ENCODE results near the gene TMC4. TPM values are rescaled to one million over a fixed set of nuclear protein-coding genes. Genes with fewer than 3 reads are reported as not detected.
A peak's percentile ranks its signal among the peaks of the same experiment; 100 is the strongest.
"Not testable (repeated sequence)": the region's sequence is repeated elsewhere in the genome, so short reads cannot be mapped to it uniquely, and the experiment has no call there.

Gene TMC4, protein sequence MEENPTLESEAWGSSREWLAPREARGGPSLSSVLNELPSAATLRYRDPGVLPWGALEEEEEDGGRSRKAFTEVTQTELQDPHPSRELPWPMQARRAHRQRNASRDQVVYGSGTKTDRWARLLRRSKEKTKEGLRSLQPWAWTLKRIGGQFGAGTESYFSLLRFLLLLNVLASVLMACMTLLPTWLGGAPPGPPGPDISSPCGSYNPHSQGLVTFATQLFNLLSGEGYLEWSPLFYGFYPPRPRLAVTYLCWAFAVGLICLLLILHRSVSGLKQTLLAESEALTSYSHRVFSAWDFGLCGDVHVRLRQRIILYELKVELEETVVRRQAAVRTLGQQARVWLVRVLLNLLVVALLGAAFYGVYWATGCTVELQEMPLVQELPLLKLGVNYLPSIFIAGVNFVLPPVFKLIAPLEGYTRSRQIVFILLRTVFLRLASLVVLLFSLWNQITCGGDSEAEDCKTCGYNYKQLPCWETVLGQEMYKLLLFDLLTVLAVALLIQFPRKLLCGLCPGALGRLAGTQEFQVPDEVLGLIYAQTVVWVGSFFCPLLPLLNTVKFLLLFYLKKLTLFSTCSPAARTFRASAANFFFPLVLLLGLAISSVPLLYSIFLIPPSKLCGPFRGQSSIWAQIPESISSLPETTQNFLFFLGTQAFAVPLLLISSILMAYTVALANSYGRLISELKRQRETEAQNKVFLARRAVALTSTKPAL
- total RNA-seq, result 1.0 TPM

DNA sequence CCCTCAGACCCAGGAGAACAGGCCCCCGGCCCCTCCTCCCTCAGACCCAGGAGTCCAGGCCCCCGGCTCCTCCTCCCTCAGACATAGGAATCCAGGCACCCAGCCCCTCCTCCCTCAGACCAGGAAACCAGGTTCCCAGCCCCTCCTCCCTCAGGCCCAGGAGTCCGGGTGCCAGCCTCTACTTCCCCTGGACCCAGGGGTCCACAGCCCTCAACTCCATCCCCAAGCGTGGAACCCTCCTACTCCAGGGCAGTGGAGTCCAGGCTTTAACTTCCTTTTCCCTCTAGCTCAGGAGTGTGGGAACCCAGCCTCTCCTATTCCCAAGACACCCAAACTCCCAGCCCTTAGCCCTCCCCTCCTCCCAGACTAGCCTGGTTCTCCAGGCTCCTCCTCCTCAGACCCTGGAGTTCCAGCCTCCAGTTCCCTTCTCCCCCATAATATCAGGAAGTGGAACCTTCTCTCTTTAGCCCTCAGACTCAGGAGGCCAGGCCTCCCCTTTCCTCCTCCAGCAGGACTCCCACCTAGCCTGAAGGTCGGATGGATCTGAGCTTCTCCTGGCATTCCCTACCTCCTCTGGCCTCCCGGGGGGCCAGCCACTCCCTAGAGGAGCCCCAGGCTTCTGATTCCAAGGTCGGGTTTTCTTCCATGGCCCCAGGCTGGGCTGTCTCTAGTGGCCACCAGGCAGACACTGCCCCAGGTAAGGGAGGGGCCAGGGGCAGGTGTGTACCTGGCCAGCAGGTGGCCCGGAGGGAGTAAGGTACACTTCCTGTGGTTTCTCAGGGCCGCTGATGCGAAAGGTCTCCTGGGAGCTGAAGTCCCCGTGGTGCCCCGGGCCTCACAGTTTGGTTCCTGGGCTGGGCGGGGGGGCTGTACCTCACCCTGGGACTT, at the start of gene TMC4:
TSS of gene TMC4 (minus strand) at position 690 of the 888 bp plus-strand sequence. CDS start at position 647, 43 bp downstream.
- Histone ChIP-seq H3K36me3 (ENCODE audit: control insufficient read depth in 3 of 3, insufficient read depth in 3 of 3, low read length in 3 of 3) (peaks cover 0 to 2% (median 0%) of the 10 kb centered on the region in 3 donors), H3K9ac (ENCODE audit: low read depth in 1 of 3, low read length in 3 of 3) (peak within 1 kb of the TSS in 1 of 3 donors; percentile 60), H3K4me3 (ENCODE audit: low read length in 3 of 3) (no peak within 1 kb of the TSS), H3K27ac (ENCODE audit: low read depth, low read length) (peak within 1 kb of the TSS; percentile 50), H3K9me3 (ENCODE audit: control insufficient read depth in 3 of 3, low read length in 3 of 3) (no peaks in the 10 kb centered on the region), H3K4me1 (ENCODE audit: control insufficient read depth in 3 of 3, insufficient read depth in 3 of 3, low read length in 3 of 3) (peaks cover 0 to 4% (median 3%) of the 10 kb centered on the region in 3 donors), H3K27me3 (ENCODE audit: control insufficient read depth in 3 of 3, insufficient read depth in 3 of 3, low read length in 3 of 3) (peaks cover 8 to 27% (median 12%) of the 10 kb centered on the region in 3 donors)

DNA sequence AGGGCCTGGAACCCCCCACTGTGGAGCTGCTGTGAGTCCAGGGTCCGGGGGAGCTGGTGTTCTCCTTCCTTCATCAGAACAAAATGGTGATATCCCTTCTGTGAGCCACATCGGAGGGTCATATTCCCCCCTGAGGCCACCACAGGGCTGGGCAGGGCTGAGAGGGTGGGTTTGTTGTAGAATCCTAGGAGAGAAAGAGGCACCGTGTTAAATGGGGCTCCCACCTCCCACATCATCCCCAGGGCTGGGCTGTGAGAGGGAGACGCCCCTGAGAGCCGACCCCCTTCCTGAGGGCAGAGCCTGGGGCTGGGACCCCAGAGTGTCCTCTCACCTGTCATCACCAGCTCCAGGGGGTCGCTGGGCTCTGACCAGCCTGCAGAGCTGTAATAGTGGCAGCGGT, 49.0 kb upstream of the TMC4 start:
- not testable (repeated sequence) for H3K36me3 ChIP-seq (ENCODE audit: control insufficient read depth in 3 of 3, insufficient read depth in 3 of 3, low read length in 3 of 3); H3K27me3 ChIP-seq (ENCODE audit: control insufficient read depth in 3 of 3, insufficient read depth in 3 of 3, low read length in 3 of 3); H3K4me1 ChIP-seq (ENCODE audit: control insufficient read depth in 3 of 3, insufficient read depth in 3 of 3, low read length in 3 of 3); H3K27ac ChIP-seq (ENCODE audit: low read depth, low read length); H3K9ac ChIP-seq (ENCODE audit: low read depth in 1 of 3, low read length in 3 of 3); H3K4me3 ChIP-seq (ENCODE audit: low read length in 3 of 3); H3K9me3 ChIP-seq (ENCODE audit: control insufficient read depth in 3 of 3, low read length in 3 of 3)

DNA sequence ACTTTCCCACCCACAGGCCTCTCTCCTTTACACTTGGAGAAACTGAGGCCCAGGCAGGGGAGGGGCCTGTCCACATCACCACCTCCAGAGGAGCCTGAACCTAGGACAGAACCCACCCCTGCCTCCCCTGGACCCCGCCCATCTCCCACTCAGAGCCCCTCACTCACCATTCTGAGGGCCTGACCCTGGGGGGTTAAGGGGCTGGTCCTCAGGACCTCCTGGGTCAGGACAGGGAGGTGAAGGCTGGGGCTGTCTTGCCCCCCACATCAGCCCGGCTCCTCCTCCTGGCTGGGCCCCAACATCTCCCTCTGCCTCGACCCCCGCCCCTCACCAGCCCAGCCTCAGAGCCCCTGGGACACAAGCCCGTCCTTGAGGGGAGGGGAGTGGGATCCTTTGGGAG, 46.7 kb upstream of the TMC4 start:
- H3K4me1 ChIP-seq (ENCODE audit: control insufficient read depth in 3 of 3, insufficient read depth in 3 of 3, low read length in 3 of 3), result not testable (repeated sequence)

DNA sequence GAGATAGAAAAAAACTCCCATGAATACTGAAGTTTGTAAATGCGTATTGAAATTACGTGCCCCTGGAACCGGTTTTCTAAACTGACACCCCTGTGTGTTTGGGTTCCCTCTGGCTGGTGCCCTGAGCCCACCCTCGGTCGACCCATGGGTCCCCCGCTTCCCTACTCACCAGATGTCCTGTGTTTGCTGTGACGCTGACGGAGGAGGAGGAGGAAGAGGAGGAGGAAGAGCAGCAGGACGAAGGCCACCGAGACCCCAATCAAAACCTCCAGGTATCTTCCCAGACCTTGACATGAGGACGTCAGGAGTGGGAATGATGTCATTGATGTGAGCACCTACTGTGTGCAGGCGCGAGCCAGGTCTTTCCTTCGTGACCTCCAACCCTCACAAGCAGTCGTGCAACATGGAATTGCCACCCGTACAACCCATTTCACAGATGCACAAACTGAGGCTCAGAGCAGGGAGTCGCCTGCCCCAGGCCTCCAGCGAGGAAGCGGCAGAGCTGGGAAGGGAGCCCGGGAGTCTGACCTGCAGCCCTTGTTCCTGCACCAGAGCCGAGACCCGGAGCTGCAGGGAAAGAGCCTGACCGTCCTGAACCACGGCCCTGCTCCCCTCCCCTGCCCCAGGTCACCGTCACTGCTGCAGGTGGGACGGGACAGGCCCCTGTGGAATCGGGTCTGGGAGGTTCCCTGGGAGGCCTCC, 46.2 kb upstream of the TMC4 start:
- H3K4me3 ChIP-seq (ENCODE audit: low read length in 3 of 3), result no peak overlapping the region
- H3K9ac ChIP-seq (ENCODE audit: low read depth in 1 of 3, low read length in 3 of 3), result no peak overlapping the region
- H3K4me1 ChIP-seq (ENCODE audit: control insufficient read depth in 3 of 3, insufficient read depth in 3 of 3, low read length in 3 of 3), result no peaks in the 10 kb centered on the region
- H3K9me3 ChIP-seq (ENCODE audit: control insufficient read depth in 3 of 3, low read length in 3 of 3), result no peaks in the 10 kb centered on the region
- peaks cover 0 to 4% (median 4%) of the 10 kb centered on the region in 3 donors for H3K36me3 ChIP-seq (ENCODE audit: control insufficient read depth in 3 of 3, insufficient read depth in 3 of 3, low read length in 3 of 3)
- H3K27me3 ChIP-seq (ENCODE audit: control insufficient read depth in 3 of 3, insufficient read depth in 3 of 3, low read length in 3 of 3), result peaks cover 0 to 2% (median 2%) of the 10 kb centered on the region in 3 donors
- H3K27ac ChIP-seq (ENCODE audit: low read depth, low read length), result no peak overlapping the region

More for the DNA sequence above, 46.7 kb upstream of the TMC4 start:
- H3K4me3 ChIP-seq (ENCODE audit: low read length in 3 of 3); H3K27ac ChIP-seq (ENCODE audit: low read depth, low read length); H3K9me3 ChIP-seq (ENCODE audit: control insufficient read depth in 3 of 3, low read length in 3 of 3); H3K9ac ChIP-seq (ENCODE audit: low read depth in 1 of 3, low read length in 3 of 3); H3K36me3 ChIP-seq (ENCODE audit: control insufficient read depth in 3 of 3, insufficient read depth in 3 of 3, low read length in 3 of 3); H3K27me3 ChIP-seq (ENCODE audit: control insufficient read depth in 3 of 3, insufficient read depth in 3 of 3, low read length in 3 of 3): not testable (repeated sequence)

DNA sequence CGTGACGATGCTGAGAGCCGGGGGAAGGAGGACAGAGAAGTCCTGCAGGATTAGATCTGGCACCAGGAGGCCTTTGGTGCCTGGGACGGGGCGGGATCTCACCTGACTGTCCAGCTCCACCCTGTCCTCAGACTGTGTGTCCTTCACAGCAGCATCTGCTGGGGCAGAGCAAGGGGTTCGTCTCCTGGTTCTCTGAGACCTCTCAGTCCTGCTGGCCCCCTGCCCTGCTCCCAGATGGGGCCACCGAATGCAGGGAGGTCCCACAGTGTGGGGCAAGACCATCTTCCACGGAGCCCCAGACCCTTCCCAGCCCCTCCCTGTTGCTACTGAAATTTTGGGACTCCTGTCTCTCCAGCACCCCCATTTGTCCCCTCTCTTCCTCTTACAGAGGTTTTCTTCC, 45.3 kb upstream of the TMC4 start:
- Histone ChIP-seq H3K9me3 (ENCODE audit: control insufficient read depth in 3 of 3, low read length in 3 of 3) (no peaks in the 10 kb centered on the region), H3K9ac (ENCODE audit: low read depth in 1 of 3, low read length in 3 of 3) (no peak overlapping the region), H3K36me3 (ENCODE audit: control insufficient read depth in 3 of 3, insufficient read depth in 3 of 3, low read length in 3 of 3) (peaks cover 0 to 4% (median 4%) of the 10 kb centered on the region in 3 donors), H3K27me3 (ENCODE audit: control insufficient read depth in 3 of 3, insufficient read depth in 3 of 3, low read length in 3 of 3) (peaks cover 0 to 2% (median 0%) of the 10 kb centered on the region in 3 donors), H3K4me3 (ENCODE audit: low read length in 3 of 3) (no peak overlapping the region), H3K4me1 (ENCODE audit: control insufficient read depth in 3 of 3, insufficient read depth in 3 of 3, low read length in 3 of 3) (no peaks in the 10 kb centered on the region), H3K27ac (ENCODE audit: low read depth, low read length) (no peak overlapping the region)

DNA sequence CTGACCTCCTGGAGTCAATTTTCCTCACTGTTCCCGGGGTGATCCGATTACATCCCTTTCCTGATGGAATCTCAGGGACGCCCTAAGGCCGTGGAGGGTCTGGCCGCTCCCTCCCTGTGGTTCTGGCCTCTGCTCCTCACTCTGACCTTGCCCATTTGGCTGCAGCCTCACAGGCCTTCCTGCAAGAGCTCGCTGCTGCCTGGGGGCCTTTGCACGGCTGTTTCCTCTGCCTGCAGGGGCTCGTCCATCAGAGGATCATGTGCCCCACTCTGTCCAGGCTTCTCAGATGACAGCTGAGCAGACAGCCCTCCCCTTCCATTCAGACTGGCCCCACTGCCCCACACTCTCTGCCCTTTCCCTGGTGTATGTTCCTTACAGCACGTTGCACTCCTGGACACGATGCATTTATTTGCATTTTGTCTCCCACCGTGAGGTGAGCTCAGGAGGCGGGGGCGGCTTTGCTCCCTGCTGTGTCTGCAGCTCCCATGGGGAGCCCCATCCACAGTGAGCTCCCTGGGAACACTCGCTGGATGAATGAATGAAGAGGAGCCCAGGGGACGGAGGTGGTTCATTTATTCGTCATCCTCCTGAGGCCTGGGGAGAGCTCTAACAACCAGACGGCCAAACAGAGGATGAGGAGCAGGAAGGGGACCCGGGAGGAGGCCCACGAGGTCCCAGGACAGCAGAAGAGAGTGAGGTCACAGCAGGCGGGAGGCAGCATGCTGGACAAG, 44.7 kb upstream of the TMC4 start:
- H3K9me3 ChIP-seq (ENCODE audit: control insufficient read depth in 3 of 3, low read length in 3 of 3), result not testable (repeated sequence)

DNA sequence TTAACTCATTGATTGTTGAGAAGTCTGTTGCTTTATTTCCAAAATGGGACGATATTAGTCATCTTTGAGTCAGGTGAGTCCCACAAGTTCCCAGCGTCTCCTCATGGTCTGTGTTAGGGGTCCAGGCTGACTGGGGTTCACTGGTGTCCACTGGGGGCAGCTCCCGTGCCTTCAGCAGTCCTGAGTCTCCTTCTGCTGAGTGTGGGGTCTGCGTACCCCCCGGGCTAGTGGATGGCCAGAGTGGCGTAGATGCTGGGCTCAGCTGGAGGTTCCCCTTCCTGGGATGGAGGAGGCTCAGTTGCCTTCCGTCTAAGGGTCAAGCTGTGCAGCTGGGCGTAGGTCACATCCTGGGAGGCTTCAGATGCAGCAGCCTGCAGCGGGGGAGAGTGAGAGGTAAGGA, 43.9 kb upstream of the TMC4 start:
- no peak overlapping the region for H3K27ac ChIP-seq (ENCODE audit: low read depth, low read length)
- no peaks in the 10 kb centered on the region for H3K9me3 ChIP-seq (ENCODE audit: control insufficient read depth in 3 of 3, low read length in 3 of 3)
- no peak overlapping the region for H3K9ac ChIP-seq (ENCODE audit: low read depth in 1 of 3, low read length in 3 of 3)
- no peaks in the 10 kb centered on the region for H3K4me1 ChIP-seq (ENCODE audit: control insufficient read depth in 3 of 3, insufficient read depth in 3 of 3, low read length in 3 of 3)
- no peaks in the 10 kb centered on the region for H3K27me3 ChIP-seq (ENCODE audit: control insufficient read depth in 3 of 3, insufficient read depth in 3 of 3, low read length in 3 of 3)
- H3K36me3 ChIP-seq (ENCODE audit: control insufficient read depth in 3 of 3, insufficient read depth in 3 of 3, low read length in 3 of 3), result peaks cover 0 to 4% (median 4%) of the 10 kb centered on the region in 3 donors
- H3K4me3 ChIP-seq (ENCODE audit: low read length in 3 of 3), result no peak overlapping the region

More for the DNA sequence above, 44.7 kb upstream of the TMC4 start:
- H3K27ac ChIP-seq (ENCODE audit: low read depth, low read length); H3K4me1 ChIP-seq (ENCODE audit: control insufficient read depth in 3 of 3, insufficient read depth in 3 of 3, low read length in 3 of 3); H3K36me3 ChIP-seq (ENCODE audit: control insufficient read depth in 3 of 3, insufficient read depth in 3 of 3, low read length in 3 of 3); H3K27me3 ChIP-seq (ENCODE audit: control insufficient read depth in 3 of 3, insufficient read depth in 3 of 3, low read length in 3 of 3); H3K4me3 ChIP-seq (ENCODE audit: low read length in 3 of 3); H3K9ac ChIP-seq (ENCODE audit: low read depth in 1 of 3, low read length in 3 of 3): not testable (repeated sequence)

DNA sequence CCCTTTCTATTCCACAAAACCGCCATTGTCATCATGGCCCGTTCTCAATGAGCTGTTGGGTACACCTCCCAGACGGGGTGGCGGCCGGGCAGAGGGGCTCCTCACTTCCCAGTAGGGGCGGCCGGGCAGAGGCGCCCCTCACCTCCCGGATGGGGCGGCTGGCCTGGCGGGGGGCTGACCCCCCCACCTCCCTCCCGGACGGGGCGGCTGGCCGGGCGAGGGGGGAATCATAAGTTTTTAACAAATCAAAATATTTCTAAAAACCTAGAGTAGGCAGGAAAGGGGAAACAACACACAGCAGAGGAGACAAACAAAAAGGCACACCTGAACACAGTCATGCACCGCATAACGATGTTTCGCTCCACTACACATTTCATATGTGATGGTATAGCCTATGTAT, 41.8 kb upstream of the TMC4 start:
- not testable (repeated sequence) for H3K36me3 ChIP-seq (ENCODE audit: control insufficient read depth in 3 of 3, insufficient read depth in 3 of 3, low read length in 3 of 3); H3K9ac ChIP-seq (ENCODE audit: low read depth in 1 of 3, low read length in 3 of 3); H3K27me3 ChIP-seq (ENCODE audit: control insufficient read depth in 3 of 3, insufficient read depth in 3 of 3, low read length in 3 of 3); H3K4me1 ChIP-seq (ENCODE audit: control insufficient read depth in 3 of 3, insufficient read depth in 3 of 3, low read length in 3 of 3); H3K27ac ChIP-seq (ENCODE audit: low read depth, low read length); H3K9me3 ChIP-seq (ENCODE audit: control insufficient read depth in 3 of 3, low read length in 3 of 3); H3K4me3 ChIP-seq (ENCODE audit: low read length in 3 of 3)

DNA sequence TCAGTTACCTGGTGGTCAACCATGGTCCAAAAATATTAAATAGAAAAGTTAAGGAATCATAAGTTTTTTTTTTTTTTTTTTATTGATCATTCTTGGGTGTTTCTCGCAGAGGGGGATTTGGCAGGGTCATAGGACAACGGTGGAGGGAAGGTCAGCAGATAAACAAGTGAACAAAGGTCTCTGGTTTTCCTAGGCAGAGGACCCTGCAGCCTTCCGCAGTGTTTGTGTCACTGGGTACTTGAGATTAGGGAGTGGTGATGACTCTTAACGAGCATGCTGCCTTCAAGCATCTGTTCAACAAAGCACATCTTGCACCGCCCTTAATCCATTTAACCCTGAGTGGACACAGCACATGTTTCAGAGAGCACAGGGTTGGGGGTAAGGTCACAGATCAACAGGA, 41.3 kb upstream of the TMC4 start:
- not testable (repeated sequence) for H3K27me3 ChIP-seq (ENCODE audit: control insufficient read depth in 3 of 3, insufficient read depth in 3 of 3, low read length in 3 of 3); H3K27ac ChIP-seq (ENCODE audit: low read depth, low read length); H3K36me3 ChIP-seq (ENCODE audit: control insufficient read depth in 3 of 3, insufficient read depth in 3 of 3, low read length in 3 of 3); H3K9ac ChIP-seq (ENCODE audit: low read depth in 1 of 3, low read length in 3 of 3); H3K9me3 ChIP-seq (ENCODE audit: control insufficient read depth in 3 of 3, low read length in 3 of 3); H3K4me3 ChIP-seq (ENCODE audit: low read length in 3 of 3)
- H3K4me1 ChIP-seq (ENCODE audit: control insufficient read depth in 3 of 3, insufficient read depth in 3 of 3, low read length in 3 of 3), result peaks cover 11% of the 10 kb centered on the region in 3 donors

Measured in skeletal muscle tissue (tissue), 4 donors.